ENCODE measurements around the gene SLC22A12.

The SLC22A12 gene

DNA sequence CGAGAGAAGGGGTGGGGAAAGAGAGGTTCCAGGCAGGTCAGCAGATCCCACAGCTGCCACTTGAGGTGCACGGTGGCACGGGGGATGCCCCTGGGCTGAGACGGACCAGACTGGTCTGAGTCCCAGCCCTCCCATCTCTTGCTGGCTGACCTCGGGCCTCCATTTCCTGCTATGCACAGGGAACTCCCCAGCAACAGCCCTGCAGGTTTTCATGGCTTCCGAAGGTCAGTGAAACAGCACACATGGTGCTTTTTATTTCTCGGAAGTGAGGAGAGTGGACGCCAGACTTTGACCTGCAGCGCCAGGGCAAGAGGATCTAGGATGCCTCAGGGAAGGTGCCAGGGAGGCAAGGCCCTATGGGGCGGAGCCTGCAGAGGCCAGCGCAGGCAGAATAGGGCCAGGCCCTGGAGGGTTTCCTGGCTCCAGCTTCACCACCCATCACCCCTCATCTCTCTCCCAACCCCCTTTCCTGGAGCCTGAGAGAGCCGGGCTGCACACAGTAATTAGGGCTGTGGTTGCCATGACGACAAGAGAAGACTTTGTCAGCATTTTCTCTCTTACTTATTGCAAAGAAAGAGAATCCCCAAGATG is 29.5 kb downstream of the SLC22A12 start:
- peaks cover 9% of the 10 kb centered on the region; the same call in 1 of the 2 replicates for H3K79me2 ChIP-seq (ENCODE audit: insufficient read depth, low read length)
- H3K4me2 ChIP-seq (ENCODE audit: low read depth, low read length, poor library complexity, severe bottlenecking) = peak overlapping the region; percentile 45
- H3K36me3 ChIP-seq (ENCODE audit: insufficient read depth, low read length) = peaks cover 71% of the 10 kb centered on the region; the same call in 1 of the 2 replicates
- H3K4me1 ChIP-seq (ENCODE audit: insufficient read depth, low read length, poor library complexity, severe bottlenecking) = peaks cover 41% of the 10 kb centered on the region
- TF ChIP-seq EZH2phosphoT487 (IDR thresholded peaks at IDR 0.05; ENCODE audit: borderline replicate concordance) = no peak
- peak overlapping the region; percentile 10 for H3K4me3 ChIP-seq (ENCODE audit: low read length, poor library complexity, severe bottlenecking)
- H3K27me3 ChIP-seq (ENCODE audit: insufficient read depth, low read length, poor library complexity, severe bottlenecking) = no peaks in the 10 kb centered on the region
- H4K20me1 ChIP-seq (ENCODE audit: insufficient read depth, low read length, poor library complexity, severe bottlenecking) = peaks cover 3% of the 10 kb centered on the region
- H3K9me2 ChIP-seq (replicated peaks; ENCODE audit: low read depth, low read length) = no peaks in the 10 kb centered on the region
- no peak overlapping the region for H3K9ac ChIP-seq (ENCODE audit: low read depth, low read length, poor library complexity, severe bottlenecking)
- H2AFZ ChIP-seq (ENCODE audit: low read length) = no peak overlapping the region
- no peaks in the 10 kb centered on the region for H3K9me3 ChIP-seq (ENCODE audit: insufficient read depth, low read depth, low read length)
- no peaks in the 10 kb centered on the region for H3F3A ChIP-seq (ENCODE audit: low read depth)

DNA sequence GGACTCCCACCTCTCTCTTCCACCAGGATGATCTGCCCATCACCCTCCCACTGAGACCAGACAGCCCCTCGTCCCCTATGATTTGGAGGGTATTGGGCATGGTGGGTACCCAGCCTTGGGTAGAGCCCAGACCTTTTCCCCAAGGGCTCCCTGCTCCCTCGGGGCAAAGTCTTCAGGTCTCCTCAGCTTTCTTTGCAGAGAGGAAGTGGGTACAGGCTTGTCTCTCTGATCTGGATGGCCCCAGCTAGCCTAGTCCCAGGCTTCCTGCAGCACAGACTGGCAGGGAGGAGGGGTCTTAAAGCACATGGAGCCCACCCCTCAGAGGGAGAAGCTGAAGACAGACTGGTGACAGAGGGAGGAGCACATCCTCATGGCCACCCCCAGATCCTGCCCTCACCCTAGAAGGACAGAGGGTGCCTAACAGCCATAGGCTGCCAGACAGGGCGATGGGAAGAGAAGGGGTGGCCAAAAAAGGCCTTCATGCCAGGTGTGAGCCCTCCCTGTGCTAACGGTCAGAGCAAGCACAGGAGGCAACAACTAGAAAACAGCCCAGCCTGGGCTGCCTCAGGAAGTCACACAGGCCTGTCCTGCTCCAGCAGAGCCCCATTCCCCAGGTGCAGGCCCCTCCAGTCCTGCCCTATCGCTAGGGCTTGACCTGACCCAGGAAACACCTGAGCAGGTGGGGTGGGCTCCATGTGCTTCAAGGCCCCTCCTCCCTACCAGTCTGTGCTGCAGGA is 30.4 kb downstream of the SLC22A12 start:
- Histone ChIP-seq H3K4me1 (ENCODE audit: insufficient read depth, low read length, poor library complexity, severe bottlenecking) (peaks cover 41% of the 10 kb centered on the region), H3K27me3 (ENCODE audit: insufficient read depth, low read length, poor library complexity, severe bottlenecking) (no peaks in the 10 kb centered on the region), H3K4me3 (ENCODE audit: low read length, poor library complexity, severe bottlenecking) (peak overlapping the region; percentile 18), H3K9me2 (replicated peaks; ENCODE audit: low read depth, low read length) (no peaks in the 10 kb centered on the region), H4K20me1 (ENCODE audit: insufficient read depth, low read length, poor library complexity, severe bottlenecking) (peaks cover 3% of the 10 kb centered on the region), H3K4me2 (ENCODE audit: low read depth, low read length, poor library complexity, severe bottlenecking) (peak overlapping the region; percentile 45), H3K36me3 (ENCODE audit: insufficient read depth, low read length) (peaks cover 69% of the 10 kb centered on the region; the same call in 1 of the 2 replicates), H2AFZ (ENCODE audit: low read length) (no peak overlapping the region), H3K9me3 (ENCODE audit: insufficient read depth, low read depth, low read length) (no peaks in the 10 kb centered on the region), H3K9ac (ENCODE audit: low read depth, low read length, poor library complexity, severe bottlenecking) (peak overlapping the region; percentile 50), H3F3A (ENCODE audit: low read depth) (no peaks in the 10 kb centered on the region), H3K79me2 (ENCODE audit: insufficient read depth, low read length) (peaks cover 9% of the 10 kb centered on the region; the same call in 1 of the 2 replicates)
- TF ChIP-seq EZH2phosphoT487 (IDR thresholded peaks at IDR 0.05; ENCODE audit: borderline replicate concordance) (no peak), CTCF (conservative IDR thresholded peaks at IDR 0.05; ENCODE audit: low read length) (no peak)

DNA sequence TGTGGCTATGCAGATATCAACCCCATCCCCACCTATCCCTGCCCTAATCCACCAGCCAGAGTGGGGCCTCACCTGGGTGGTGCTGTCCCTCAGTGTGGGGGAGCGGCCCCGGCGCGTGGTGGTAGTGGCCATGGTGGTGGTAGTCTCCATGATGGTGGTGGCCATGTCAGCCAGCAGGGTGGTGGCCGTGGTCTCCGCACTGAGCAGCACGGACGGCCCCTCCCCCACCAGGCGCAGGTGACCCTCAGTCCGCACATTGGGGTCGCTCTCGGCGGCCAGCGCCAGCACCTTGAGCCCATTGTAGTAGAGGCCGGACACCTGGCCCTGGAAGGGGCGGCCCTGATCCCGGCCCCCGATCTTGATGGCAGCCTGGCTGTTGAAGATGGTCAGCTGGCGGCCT is 31.7 kb downstream of the SLC22A12 start:
- Histone ChIP-seq H3K4me1 (ENCODE audit: insufficient read depth, low read length, poor library complexity, severe bottlenecking) (peaks cover 41% of the 10 kb centered on the region), H3F3A (ENCODE audit: low read depth) (no peaks in the 10 kb centered on the region), H3K9me2 (replicated peaks; ENCODE audit: low read depth, low read length) (no peaks in the 10 kb centered on the region), H3K9ac (ENCODE audit: low read depth, low read length, poor library complexity, severe bottlenecking) (peak overlapping the region; percentile 50), H3K36me3 (ENCODE audit: insufficient read depth, low read length) (peaks cover 70% of the 10 kb centered on the region; the same call in 1 of the 2 replicates), H4K20me1 (ENCODE audit: insufficient read depth, low read length, poor library complexity, severe bottlenecking) (peaks cover 3% of the 10 kb centered on the region), H2AFZ (ENCODE audit: low read length) (no peak overlapping the region), H3K4me2 (ENCODE audit: low read depth, low read length, poor library complexity, severe bottlenecking) (peak overlapping the region; percentile 45), H3K27me3 (ENCODE audit: insufficient read depth, low read length, poor library complexity, severe bottlenecking) (no peaks in the 10 kb centered on the region), H3K9me3 (ENCODE audit: insufficient read depth, low read depth, low read length) (no peaks in the 10 kb centered on the region), H3K79me2 (ENCODE audit: insufficient read depth, low read length) (peaks cover 9% of the 10 kb centered on the region; the same call in 1 of the 2 replicates), H3K4me3 (ENCODE audit: low read length, poor library complexity, severe bottlenecking) (no peak overlapping the region)
- no peak for TF ChIP-seq CTCF (conservative IDR thresholded peaks at IDR 0.05; ENCODE audit: low read length)
- no peak for TF ChIP-seq EZH2phosphoT487 (IDR thresholded peaks at IDR 0.05; ENCODE audit: borderline replicate concordance)

Measured in Loucy (cell line).